WTC11 (cell line): ENCODE results near the gene C16orf74. TPM values are rescaled to one million over a fixed set of nuclear protein-coding genes. Genes with fewer than 3 reads are reported as not detected.

Experiments used
- ATAC-seq: fragments of 200-7000 bp; cut with Tn5 transposase; 2 replicates; pipeline ENCODE4 v1.10.0; 2021; ENCODE audit warnings: mild to moderate bottlenecking, moderate library complexity
- CTCF ChIA-PET: fragments of 300-600 bp; sonication (Branson Sonifier 250); formaldehyde crosslinking; loops from one replicate; lab custom pipeline; 2021; ENCODE audit warnings: antibody characterized with exemption; lab: Charles Lee
- POLR2A ChIA-PET: fragments of 350-600 bp; sonication (Branson Sonifier 250); formaldehyde crosslinking; loops from one replicate; lab custom pipeline; 2021; ENCODE audit warnings: antibody characterized with exemption; lab: Charles Lee
- DNase-seq: peaks from one replicate; pipeline ENCODE4 v3.0.0; 2021; ENCODE audit warnings: low spot score
- H3K27ac Mint-ChIP-seq: 2 replicates; pipeline ENCODE4 v1.8.0; 2021; ENCODE audit warnings: mixed read lengths
- H3K27me3 Mint-ChIP-seq: 2 replicates; pipeline ENCODE4 v1.8.0; 2021; ENCODE audit warnings: low read depth, mild to moderate bottlenecking, moderate library complexity, mixed read lengths
- H3K36me3 Mint-ChIP-seq: 2 replicates; pipeline ENCODE4 v1.8.0; 2021; ENCODE audit warnings: mixed read lengths
- H3K4me1 Mint-ChIP-seq: 2 replicates; pipeline ENCODE4 v1.8.0; 2022; ENCODE audit warnings: mixed read lengths
- H3K4me3 Mint-ChIP-seq: 2 replicates; pipeline ENCODE4 v1.8.0; 2021; ENCODE audit warnings: mild to moderate bottlenecking, moderate library complexity, mixed read lengths
- H3K9me3 Mint-ChIP-seq: 2 replicates; pipeline ENCODE4 v1.8.0; 2021; ENCODE audit warnings: mixed read lengths
- CBFB ChIP-seq: sonication (generic); formaldehyde crosslinking; IDR thresholded peaks from 2 replicates; pipeline ENCODE4 v1.8.1; 2022; ENCODE audit warnings: mild to moderate bottlenecking, low read depth, missing genetic modification reagents
- ESRRA ChIP-seq: sonication (generic); formaldehyde crosslinking; IDR thresholded peaks from 2 replicates; pipeline ENCODE4 v1.8.1; 2022; ENCODE audit warnings: mild to moderate bottlenecking, missing genetic modification reagents, borderline replicate concordance
- NFATC4 ChIP-seq: fragments of 250-450 bp; sonication (Bioruptor Pico); IDR thresholded peaks from 2 replicates; pipeline ENCODE4 v1.9.0; 2021; ENCODE audit warnings: mild to moderate bottlenecking
- NFYB ChIP-seq: sonication (generic); formaldehyde crosslinking; conservative IDR thresholded peaks from 2 replicates; pipeline ENCODE4 v1.8.0; 2022; ENCODE audit warnings: low read depth, missing genetic modification reagents
- NR2C2 ChIP-seq: sonication (generic); formaldehyde crosslinking; IDR thresholded peaks from 2 replicates; pipeline ENCODE4 v1.8.0; 2022; ENCODE audit warnings: mild to moderate bottlenecking, missing genetic modification reagents
- NR3C1 ChIP-seq: sonication (generic); formaldehyde crosslinking; conservative IDR thresholded peaks from 2 replicates; pipeline ENCODE4 v1.8.1; 2023; ENCODE audit warnings: low read depth, mild to moderate bottlenecking, missing genetic modification reagents
- RELA ChIP-seq: sonication (generic); formaldehyde crosslinking; IDR thresholded peaks from 2 replicates; pipeline ENCODE4 v1.8.1; 2022; ENCODE audit warnings: missing genetic modification reagents, mild to moderate bottlenecking, borderline replicate concordance
- SMAD3 ChIP-seq: sonication (generic); formaldehyde crosslinking; IDR thresholded peaks from 2 replicates; pipeline ENCODE4 v1.8.0; 2022; ENCODE audit warnings: missing genetic modification reagents, mild to moderate bottlenecking, borderline replicate concordance
- SOX15 ChIP-seq: fragments of 250-450 bp; sonication (Bioruptor Pico); IDR thresholded peaks from 2 replicates; pipeline ENCODE4 v1.9.0; 2021; ENCODE audit warnings: mild to moderate bottlenecking
- SP1 ChIP-seq: sonication (generic); formaldehyde crosslinking; conservative IDR thresholded peaks from 2 replicates; pipeline ENCODE4 v1.8.1; 2022; ENCODE audit warnings: missing genetic modification reagents
- TP53 ChIP-seq: sonication (generic); formaldehyde crosslinking; IDR thresholded peaks from 2 replicates; pipeline ENCODE4 v1.8.1; 2023; ENCODE audit warnings: mild to moderate bottlenecking, missing genetic modification reagents
- ZNF317 ChIP-seq: sonication (generic); formaldehyde crosslinking; IDR thresholded peaks from 2 replicates; pipeline ENCODE4 v1.8.1; 2023; ENCODE audit warnings: low read depth, mild to moderate bottlenecking, moderate library complexity, missing genetic modification reagents, borderline replicate concordance
- ZNF423 ChIP-seq: fragments of 250-450 bp; sonication (Bioruptor Pico); IDR thresholded peaks from 2 replicates; pipeline ENCODE4 v2.1.2; 2022; ENCODE audit warnings: mild to moderate bottlenecking, moderate library complexity
- total RNA-seq: library from RNA; stranded (reverse); gene quantifications from 3 replicates; pipeline ENCODE4 v1.2.3, GENCODE V29; 2021
- TF ChIP-seq, protein P1 (sequence below): sonication (generic); formaldehyde crosslinking; IDR thresholded peaks from 2 replicates; pipeline ENCODE4 v1.8.1; 2022; ENCODE audit warnings: missing genetic modification reagents, borderline replicate concordance
- TF ChIP-seq, protein P2 (sequence below): sonication (generic); formaldehyde crosslinking; IDR thresholded peaks from 2 replicates; pipeline ENCODE4 v1.8.0; 2022; ENCODE audit warnings: missing genetic modification reagents
- TF ChIP-seq, protein P3 (sequence below): sonication (generic); formaldehyde crosslinking; IDR thresholded peaks from 2 replicates; pipeline ENCODE4 v1.8.1; 2023; ENCODE audit warnings: mild to moderate bottlenecking, missing genetic modification reagents
- TF ChIP-seq, protein P4 (sequence below): fragments of 250-450 bp; sonication (Bioruptor Pico); IDR thresholded peaks from 2 replicates; pipeline ENCODE4 v1.9.0; 2021; ENCODE audit warnings: mild to moderate bottlenecking
- TF ChIP-seq, protein P5 (sequence below): sonication (generic); formaldehyde crosslinking; IDR thresholded peaks from 2 replicates; pipeline ENCODE4 v1.8.1; 2023; ENCODE audit warnings: mild to moderate bottlenecking, moderate library complexity, missing genetic modification reagents
- TF ChIP-seq, protein P6 (sequence below): sonication (generic); formaldehyde crosslinking; conservative IDR thresholded peaks from 2 replicates; pipeline ENCODE4 v1.8.1; 2022; ENCODE audit warnings: mild to moderate bottlenecking, missing genetic modification reagents

C16orf74 gene
- total RNA-seq, 1 experiment from 2014 or later = 8.3 TPM

DNA sequence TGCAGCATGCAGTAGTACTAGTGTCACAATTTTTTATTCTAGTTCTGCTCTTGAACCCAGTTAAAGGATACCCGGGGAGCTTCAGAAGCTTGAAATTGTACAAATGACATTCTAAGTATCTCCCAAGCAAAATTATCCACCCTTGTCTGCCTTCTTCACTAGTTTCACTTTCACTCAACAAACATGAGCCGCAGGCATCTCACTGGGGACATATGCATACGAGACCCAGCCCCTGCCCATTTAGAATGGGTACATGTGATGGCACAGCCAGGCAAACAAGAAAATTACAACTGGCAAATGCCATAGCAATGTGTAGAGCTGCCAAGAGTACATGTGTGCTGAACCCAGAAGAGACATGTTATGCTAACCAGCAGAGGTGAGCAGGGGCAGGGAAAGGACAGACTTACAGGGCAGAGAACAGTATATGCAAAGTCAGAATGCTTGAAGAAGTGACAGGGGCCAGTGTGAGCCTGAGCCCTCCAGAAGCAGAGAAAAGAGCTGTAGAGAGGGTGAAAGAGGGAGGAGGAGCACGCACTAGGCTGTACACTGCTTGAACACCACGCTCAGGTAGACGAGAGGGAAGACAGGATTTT lies 70.4 kb downstream of the C16orf74 start:
- TF ChIP-seq SP1 (no peak), CBFB (CRISPR knock-in tag) (no peak), TP53 (no peak), NR3C1 (CRISPR knock-in tag) (no peak), NFATC4 (CRISPR knock-in tag) (no peak)
- TF ChIP-seq, protein P1, sequence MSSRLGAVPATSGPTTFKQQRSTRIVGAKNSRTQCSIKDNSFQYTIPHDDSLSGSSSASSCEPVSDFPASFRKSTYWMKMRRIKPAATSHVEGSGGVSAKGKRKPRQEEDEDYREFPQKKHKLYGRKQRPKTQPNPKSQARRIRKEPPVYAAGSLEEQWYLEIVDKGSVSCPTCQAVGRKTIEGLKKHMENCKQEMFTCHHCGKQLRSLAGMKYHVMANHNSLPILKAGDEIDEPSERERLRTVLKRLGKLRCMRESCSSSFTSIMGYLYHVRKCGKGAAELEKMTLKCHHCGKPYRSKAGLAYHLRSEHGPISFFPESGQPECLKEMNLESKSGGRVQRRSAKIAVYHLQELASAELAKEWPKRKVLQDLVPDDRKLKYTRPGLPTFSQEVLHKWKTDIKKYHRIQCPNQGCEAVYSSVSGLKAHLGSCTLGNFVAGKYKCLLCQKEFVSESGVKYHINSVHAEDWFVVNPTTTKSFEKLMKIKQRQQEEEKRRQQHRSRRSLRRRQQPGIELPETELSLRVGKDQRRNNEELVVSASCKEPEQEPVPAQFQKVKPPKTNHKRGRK (CRISPR knock-in tag) = no peak
- Mint-ChIP-seq H3K9me3 (no peaks in the 10 kb centered on the region), H3K27ac (no peak overlapping the region), H3K4me1 (peaks cover 2% of the 10 kb centered on the region; the same call in 1 of the 2 replicates), H3K27me3 (no peaks in the 10 kb centered on the region), H3K4me3 (no peak overlapping the region), H3K36me3 (peaks cover 38% of the 10 kb centered on the region)
- POLR2A ChIA-PET = no interaction called here
- DNase-seq (no peak), ATAC-seq (no peak)
- CTCF ChIA-PET = no interaction called here

DNA sequence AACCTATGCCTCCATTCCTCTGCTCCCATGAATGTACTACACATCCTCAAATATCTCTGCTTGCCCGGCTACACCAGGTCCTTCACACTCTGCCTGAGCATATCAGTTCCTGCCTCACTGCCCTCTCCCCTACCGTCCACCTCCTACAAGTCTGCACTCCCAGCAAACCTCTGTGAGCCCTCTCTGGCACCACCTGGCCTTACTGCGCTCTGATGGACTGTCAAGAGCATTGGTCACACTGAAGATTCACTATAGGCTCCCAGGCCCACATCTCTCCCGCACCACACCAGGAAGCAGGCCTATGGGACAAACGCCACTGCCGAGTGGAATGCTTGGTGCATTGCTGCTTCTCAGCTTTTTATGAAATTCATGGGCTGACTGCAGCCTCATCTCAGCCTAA lies 71.0 kb downstream of the C16orf74 start:
- H3K27me3 Mint-ChIP-seq = no peaks in the 10 kb centered on the region
- H3K4me3 Mint-ChIP-seq = no peak overlapping the region
- 0 out of 2 replicates have a peak overlapping the region, but pooled peaks have one; percentile 3 for H3K27ac Mint-ChIP-seq

More for the DNA sequence above, 71.0 kb downstream of the C16orf74 start:
- ATAC-seq = no peak
- ChIA-PET POLR2A (no interaction called here), CTCF (no interaction called here)
- Mint-ChIP-seq H3K9me3 (no peaks in the 10 kb centered on the region), H3K36me3 (peaks cover 44% of the 10 kb centered on the region), H3K4me1 (peaks cover 2% of the 10 kb centered on the region; the same call in 1 of the 2 replicates)
- DNase-seq = no peak
- TF ChIP-seq, protein P2, sequence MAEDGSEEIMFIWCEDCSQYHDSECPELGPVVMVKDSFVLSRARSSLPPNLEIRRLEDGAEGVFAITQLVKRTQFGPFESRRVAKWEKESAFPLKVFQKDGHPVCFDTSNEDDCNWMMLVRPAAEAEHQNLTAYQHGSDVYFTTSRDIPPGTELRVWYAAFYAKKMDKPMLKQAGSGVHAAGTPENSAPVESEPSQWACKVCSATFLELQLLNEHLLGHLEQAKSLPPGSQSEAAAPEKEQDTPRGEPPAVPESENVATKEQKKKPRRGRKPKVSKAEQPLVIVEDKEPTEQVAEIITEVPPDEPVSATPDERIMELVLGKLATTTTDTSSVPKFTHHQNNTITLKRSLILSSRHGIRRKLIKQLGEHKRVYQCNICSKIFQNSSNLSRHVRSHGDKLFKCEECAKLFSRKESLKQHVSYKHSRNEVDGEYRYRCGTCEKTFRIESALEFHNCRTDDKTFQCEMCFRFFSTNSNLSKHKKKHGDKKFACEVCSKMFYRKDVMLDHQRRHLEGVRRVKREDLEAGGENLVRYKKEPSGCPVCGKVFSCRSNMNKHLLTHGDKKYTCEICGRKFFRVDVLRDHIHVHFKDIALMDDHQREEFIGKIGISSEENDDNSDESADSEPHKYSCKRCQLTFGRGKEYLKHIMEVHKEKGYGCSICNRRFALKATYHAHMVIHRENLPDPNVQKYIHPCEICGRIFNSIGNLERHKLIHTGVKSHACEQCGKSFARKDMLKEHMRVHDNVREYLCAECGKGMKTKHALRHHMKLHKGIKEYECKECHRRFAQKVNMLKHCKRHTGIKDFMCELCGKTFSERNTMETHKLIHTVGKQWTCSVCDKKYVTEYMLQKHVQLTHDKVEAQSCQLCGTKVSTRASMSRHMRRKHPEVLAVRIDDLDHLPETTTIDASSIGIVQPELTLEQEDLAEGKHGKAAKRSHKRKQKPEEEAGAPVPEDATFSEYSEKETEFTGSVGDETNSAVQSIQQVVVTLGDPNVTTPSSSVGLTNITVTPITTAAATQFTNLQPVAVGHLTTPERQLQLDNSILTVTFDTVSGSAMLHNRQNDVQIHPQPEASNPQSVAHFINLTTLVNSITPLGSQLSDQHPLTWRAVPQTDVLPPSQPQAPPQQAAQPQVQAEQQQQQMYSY (CRISPR knock-in tag) = no peak
- TF ChIP-seq, protein P3, sequence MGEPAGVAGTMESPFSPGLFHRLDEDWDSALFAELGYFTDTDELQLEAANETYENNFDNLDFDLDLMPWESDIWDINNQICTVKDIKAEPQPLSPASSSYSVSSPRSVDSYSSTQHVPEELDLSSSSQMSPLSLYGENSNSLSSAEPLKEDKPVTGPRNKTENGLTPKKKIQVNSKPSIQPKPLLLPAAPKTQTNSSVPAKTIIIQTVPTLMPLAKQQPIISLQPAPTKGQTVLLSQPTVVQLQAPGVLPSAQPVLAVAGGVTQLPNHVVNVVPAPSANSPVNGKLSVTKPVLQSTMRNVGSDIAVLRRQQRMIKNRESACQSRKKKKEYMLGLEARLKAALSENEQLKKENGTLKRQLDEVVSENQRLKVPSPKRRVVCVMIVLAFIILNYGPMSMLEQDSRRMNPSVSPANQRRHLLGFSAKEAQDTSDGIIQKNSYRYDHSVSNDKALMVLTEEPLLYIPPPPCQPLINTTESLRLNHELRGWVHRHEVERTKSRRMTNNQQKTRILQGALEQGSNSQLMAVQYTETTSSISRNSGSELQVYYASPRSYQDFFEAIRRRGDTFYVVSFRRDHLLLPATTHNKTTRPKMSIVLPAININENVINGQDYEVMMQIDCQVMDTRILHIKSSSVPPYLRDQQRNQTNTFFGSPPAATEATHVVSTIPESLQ = no peak
- TF ChIP-seq NFYB (CRISPR knock-in tag) (no peak), ESRRA (CRISPR knock-in tag) (no peak), NR2C2 (no peak), RELA (CRISPR knock-in tag) (no peak), SMAD3 (CRISPR knock-in tag) (no peak), ZNF423 (no peak), SOX15 (CRISPR knock-in tag) (no peak), ZNF317 (no peak)
- TF ChIP-seq, protein P4, sequence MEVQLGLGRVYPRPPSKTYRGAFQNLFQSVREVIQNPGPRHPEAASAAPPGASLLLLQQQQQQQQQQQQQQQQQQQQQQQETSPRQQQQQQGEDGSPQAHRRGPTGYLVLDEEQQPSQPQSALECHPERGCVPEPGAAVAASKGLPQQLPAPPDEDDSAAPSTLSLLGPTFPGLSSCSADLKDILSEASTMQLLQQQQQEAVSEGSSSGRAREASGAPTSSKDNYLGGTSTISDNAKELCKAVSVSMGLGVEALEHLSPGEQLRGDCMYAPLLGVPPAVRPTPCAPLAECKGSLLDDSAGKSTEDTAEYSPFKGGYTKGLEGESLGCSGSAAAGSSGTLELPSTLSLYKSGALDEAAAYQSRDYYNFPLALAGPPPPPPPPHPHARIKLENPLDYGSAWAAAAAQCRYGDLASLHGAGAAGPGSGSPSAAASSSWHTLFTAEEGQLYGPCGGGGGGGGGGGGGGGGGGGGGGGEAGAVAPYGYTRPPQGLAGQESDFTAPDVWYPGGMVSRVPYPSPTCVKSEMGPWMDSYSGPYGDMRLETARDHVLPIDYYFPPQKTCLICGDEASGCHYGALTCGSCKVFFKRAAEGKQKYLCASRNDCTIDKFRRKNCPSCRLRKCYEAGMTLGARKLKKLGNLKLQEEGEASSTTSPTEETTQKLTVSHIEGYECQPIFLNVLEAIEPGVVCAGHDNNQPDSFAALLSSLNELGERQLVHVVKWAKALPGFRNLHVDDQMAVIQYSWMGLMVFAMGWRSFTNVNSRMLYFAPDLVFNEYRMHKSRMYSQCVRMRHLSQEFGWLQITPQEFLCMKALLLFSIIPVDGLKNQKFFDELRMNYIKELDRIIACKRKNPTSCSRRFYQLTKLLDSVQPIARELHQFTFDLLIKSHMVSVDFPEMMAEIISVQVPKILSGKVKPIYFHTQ = no peak
- TF ChIP-seq, protein P5, sequence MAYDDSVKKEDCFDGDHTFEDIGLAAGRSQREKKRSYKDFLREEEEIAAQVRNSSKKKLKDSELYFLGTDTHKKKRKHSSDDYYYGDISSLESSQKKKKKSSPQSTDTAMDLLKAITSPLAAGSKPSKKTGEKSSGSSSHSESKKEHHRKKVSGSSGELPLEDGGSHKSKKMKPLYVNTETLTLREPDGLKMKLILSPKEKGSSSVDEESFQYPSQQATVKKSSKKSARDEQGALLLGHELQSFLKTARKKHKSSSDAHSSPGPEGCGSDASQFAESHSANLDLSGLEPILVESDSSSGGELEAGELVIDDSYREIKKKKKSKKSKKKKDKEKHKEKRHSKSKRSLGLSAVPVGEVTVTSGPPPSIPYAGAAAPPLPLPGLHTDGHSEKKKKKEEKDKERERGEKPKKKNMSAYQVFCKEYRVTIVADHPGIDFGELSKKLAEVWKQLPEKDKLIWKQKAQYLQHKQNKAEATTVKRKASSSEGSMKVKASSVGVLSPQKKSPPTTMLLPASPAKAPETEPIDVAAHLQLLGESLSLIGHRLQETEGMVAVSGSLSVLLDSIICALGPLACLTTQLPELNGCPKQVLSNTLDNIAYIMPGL (CRISPR knock-in tag) = no peak
- TF ChIP-seq, protein P6, sequence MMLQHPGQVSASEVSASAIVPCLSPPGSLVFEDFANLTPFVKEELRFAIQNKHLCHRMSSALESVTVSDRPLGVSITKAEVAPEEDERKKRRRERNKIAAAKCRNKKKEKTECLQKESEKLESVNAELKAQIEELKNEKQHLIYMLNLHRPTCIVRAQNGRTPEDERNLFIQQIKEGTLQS (CRISPR knock-in tag) = no peak
- TF ChIP-seq, all 79 proteins: peak for 0
